PFSK-1 (cell line): ENCODE data around the gene EML4.

Experiments used
- FOXP2 ChIP-seq: optimal IDR thresholded peaks from 2 replicates; pipeline ENCODE3; 2011; ENCODE audit warnings: borderline replicate concordance, control low read depth, inconsistent platforms; ENCODE audit not compliant: insufficient read depth; ENCODE audit errors: extremely low read length, extremely low read depth
- POLR2AphosphoS5 ChIP-seq: IDR thresholded peaks from 2 replicates; pipeline ENCODE4 v1.6.1; 2012; ENCODE audit warnings: low read depth, mild to moderate bottlenecking, control low read depth, low read length, moderate library complexity
- SIN3A ChIP-seq: IDR thresholded peaks from 2 replicates; pipeline ENCODE4 v1.6.1; 2012; ENCODE audit warnings: mild to moderate bottlenecking, low read length, moderate library complexity, borderline replicate concordance; ENCODE audit not compliant: insufficient read depth
- TAF1 ChIP-seq: IDR thresholded peaks from 2 replicates; pipeline ENCODE4 v1.6.1; 2012; ENCODE audit warnings: low read length, control low read depth, borderline replicate concordance; ENCODE audit not compliant: insufficient read depth
- TF ChIP-seq, protein P1 (sequence below), 2 experiments: IDR thresholded peaks; 2 replicates each; pipeline versions ENCODE4 v1.6.1 to v1.8.0; 2011 to 2012; ENCODE audit warnings: low read depth in 2 of 2, low read length in 2 of 2, control low read depth in 1 of 2, inconsistent platforms in 1 of 2, mild to moderate bottlenecking in 1 of 2, moderate library complexity in 1 of 2; ENCODE audit not compliant: insufficient read depth in 1 of 2

EML4 gene

GRCh38 chr2:42332575-42332974 is 163.4 kb downstream of the EML4 start:
- TF ChIP-seq FOXP2, result no peak
- TF ChIP-seq, protein P1, sequence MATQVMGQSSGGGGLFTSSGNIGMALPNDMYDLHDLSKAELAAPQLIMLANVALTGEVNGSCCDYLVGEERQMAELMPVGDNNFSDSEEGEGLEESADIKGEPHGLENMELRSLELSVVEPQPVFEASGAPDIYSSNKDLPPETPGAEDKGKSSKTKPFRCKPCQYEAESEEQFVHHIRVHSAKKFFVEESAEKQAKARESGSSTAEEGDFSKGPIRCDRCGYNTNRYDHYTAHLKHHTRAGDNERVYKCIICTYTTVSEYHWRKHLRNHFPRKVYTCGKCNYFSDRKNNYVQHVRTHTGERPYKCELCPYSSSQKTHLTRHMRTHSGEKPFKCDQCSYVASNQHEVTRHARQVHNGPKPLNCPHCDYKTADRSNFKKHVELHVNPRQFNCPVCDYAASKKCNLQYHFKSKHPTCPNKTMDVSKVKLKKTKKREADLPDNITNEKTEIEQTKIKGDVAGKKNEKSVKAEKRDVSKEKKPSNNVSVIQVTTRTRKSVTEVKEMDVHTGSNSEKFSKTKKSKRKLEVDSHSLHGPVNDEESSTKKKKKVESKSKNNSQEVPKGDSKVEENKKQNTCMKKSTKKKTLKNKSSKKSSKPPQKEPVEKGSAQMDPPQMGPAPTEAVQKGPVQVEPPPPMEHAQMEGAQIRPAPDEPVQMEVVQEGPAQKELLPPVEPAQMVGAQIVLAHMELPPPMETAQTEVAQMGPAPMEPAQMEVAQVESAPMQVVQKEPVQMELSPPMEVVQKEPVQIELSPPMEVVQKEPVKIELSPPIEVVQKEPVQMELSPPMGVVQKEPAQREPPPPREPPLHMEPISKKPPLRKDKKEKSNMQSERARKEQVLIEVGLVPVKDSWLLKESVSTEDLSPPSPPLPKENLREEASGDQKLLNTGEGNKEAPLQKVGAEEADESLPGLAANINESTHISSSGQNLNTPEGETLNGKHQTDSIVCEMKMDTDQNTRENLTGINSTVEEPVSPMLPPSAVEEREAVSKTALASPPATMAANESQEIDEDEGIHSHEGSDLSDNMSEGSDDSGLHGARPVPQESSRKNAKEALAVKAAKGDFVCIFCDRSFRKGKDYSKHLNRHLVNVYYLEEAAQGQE (IDR thresholded peaks at IDR 0.05; ENCODE audit: insufficient read depth in 1 of 2, low read depth in 2 of 2, low read length in 2 of 2), result no peak
- no peak for TF ChIP-seq SIN3A
- no peak for TF ChIP-seq POLR2AphosphoS5
- TF ChIP-seq TAF1, result no peak

DNA sequence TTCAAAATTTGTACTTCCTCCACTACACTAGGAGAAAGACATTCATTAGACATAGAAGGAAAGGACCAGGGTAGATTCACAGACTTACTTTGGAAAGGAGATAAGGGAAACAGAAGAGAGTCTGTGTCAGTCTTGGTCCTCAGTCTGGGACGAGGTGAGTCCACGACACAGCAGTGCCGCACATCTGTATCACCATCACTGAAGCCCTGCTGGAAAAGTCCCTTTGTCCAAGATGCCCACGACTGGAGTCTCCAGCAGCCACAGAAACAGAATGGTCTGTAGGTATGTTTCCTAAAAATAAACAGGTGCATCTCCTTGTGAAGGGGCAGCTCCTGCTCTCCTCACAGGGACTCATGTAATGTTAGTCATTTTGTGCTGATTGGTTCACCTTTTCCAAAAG is 164.4 kb downstream of the EML4 start:
- TF ChIP-seq, protein P1 (IDR thresholded peaks at IDR 0.05; ENCODE audit: insufficient read depth in 1 of 2, low read depth in 2 of 2, low read length in 2 of 2), result no peak
- TF ChIP-seq FOXP2, result no peak
- no peak for TF ChIP-seq POLR2AphosphoS5
- no peak for TF ChIP-seq SIN3A
- no peak for TF ChIP-seq TAF1

DNA sequence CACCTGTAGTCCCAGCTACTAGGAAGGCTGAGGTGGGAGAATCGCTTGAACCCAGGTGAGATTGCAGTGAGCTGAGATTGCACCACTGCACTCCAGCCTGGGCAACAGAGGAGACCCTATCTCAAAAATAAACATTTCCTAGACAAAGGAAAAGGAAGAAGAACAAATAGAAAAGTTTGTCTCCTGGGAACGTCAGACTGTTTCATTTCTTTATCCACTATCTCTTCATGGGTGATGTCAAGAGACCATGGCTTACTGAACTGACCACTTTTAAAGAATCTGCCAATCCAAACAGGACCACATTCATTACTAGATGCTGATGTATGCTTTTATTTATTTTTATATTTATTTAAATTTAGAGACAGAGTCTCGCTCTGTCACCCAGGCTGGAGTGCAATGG is 165.1 kb downstream of the EML4 start:
- TF ChIP-seq POLR2AphosphoS5 (no peak), TAF1 (no peak), SIN3A (no peak), FOXP2 (no peak)
- TF ChIP-seq, protein P1 (IDR thresholded peaks at IDR 0.05; ENCODE audit: insufficient read depth in 1 of 2, low read depth in 2 of 2, low read length in 2 of 2), result no peak

- TF ChIP-seq TAF1, result no peak
- TF ChIP-seq, protein P1 (IDR thresholded peaks at IDR 0.05; ENCODE audit: insufficient read depth in 1 of 2, low read depth in 2 of 2, low read length in 2 of 2), result no peak
- TF ChIP-seq POLR2AphosphoS5, result no peak
- TF ChIP-seq FOXP2, result no peak
- TF ChIP-seq SIN3A, result no peak
Measured at GRCh38 chr2:42335514-42336104, 166.5 kb downstream of the EML4 start.

- no peak for TF ChIP-seq POLR2AphosphoS5
- TF ChIP-seq SIN3A, result no peak
Measured at GRCh38 chr2:42336361-42336965, 167.3 kb downstream of the EML4 start.
